Progenitor cell of endocrine pancreas (in vitro differentiated cells): Measurements from ENCODE around the gene STARD13. TPM values are rescaled to one million over a fixed set of nuclear protein-coding genes. Genes with fewer than 3 reads are reported as not detected.

Source experiments
- DNase-seq: peaks from one replicate; pipeline ENCODE4 v3.0.0; 2021; ENCODE audit warnings: low spot score; ENCODE audit not compliant: unreplicated experiment
- H3K27ac Mint-ChIP-seq: 2 replicates; pipeline ENCODE4 v1.8.0; 2021; ENCODE audit warnings: mild to moderate bottlenecking, moderate library complexity, mixed read lengths
- H3K27me3 Mint-ChIP-seq: 2 replicates; pipeline ENCODE4 v1.8.0; 2021; ENCODE audit warnings: mixed read lengths
- H3K36me3 Mint-ChIP-seq: 2 replicates; pipeline ENCODE4 v1.8.0; 2022; ENCODE audit warnings: mixed read lengths; ENCODE audit not compliant: insufficient read depth
- H3K4me1 Mint-ChIP-seq: 2 replicates; pipeline ENCODE4 v1.8.0; 2021; ENCODE audit warnings: low read depth, mixed read lengths
- H3K4me3 Mint-ChIP-seq: 2 replicates; pipeline ENCODE4 v1.8.0; 2021; ENCODE audit warnings: low read depth, mild to moderate bottlenecking, moderate library complexity, mixed read lengths
- H3K9me3 Mint-ChIP-seq: 2 replicates; pipeline ENCODE4 v1.8.0; 2021; ENCODE audit warnings: low read depth, mixed read lengths
- CTCF ChIP-seq: fragments of 200-600 bp; sonication (generic); IDR thresholded peaks from one replicate; pipeline ENCODE4 v1.5.0; 2021; ENCODE audit warnings: antibody characterized with exemption, mild to moderate bottlenecking; ENCODE audit not compliant: unreplicated experiment
- total RNA-seq: library from RNA; stranded (reverse); gene quantifications from 2 replicates; pipeline ENCODE4 v1.2.1, GENCODE V29; 2021

Gene STARD13
- total RNA-seq, 1 donor from 2014 or later: 11.7 TPM

DNA sequence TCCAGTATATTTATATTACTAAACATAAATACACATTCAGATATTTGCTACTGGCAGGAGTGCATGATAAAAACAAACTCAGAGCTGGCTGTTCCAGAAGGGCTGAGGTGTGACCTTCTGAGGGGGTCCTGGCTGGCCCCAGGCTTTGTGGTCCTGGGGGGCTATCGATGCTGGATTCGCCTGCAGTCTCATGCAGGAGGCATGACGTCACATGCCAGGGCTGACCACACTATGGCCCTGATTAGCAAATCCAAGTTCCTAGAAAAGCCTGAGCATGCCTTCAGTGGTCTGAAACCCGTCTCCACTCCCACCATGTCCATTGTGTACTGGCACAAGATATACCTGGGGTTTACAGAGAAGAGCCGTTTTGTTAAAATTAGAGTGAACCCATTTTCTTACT lies 171.4 kb downstream of the STARD13 start:
- no peak for DNase-seq
- H3K27me3 Mint-ChIP-seq: peaks cover 22% of the 10 kb centered on the region
- no peak overlapping the region for H3K27ac Mint-ChIP-seq
- TF ChIP-seq CTCF: no peak
- no peak overlapping the region for H3K4me3 Mint-ChIP-seq
- H3K4me1 Mint-ChIP-seq: peaks cover 18% of the 10 kb centered on the region
- no peaks in the 10 kb centered on the region for H3K9me3 Mint-ChIP-seq
- H3K36me3 Mint-ChIP-seq: peaks cover 11% of the 10 kb centered on the region

- TF ChIP-seq CTCF: no peak
- no peak for DNase-seq
- peaks cover 25% of the 10 kb centered on the region for H3K27me3 Mint-ChIP-seq
- H3K4me3 Mint-ChIP-seq: no peak overlapping the region
- H3K36me3 Mint-ChIP-seq: peaks cover 8% of the 10 kb centered on the region
- H3K4me1 Mint-ChIP-seq: peaks cover 17% of the 10 kb centered on the region
- H3K27ac Mint-ChIP-seq: no peak overlapping the region
- H3K9me3 Mint-ChIP-seq: no peaks in the 10 kb centered on the region
Measured at GRCh38 chr13:33112766-33113165, 172.8 kb downstream of the STARD13 start.

DNA sequence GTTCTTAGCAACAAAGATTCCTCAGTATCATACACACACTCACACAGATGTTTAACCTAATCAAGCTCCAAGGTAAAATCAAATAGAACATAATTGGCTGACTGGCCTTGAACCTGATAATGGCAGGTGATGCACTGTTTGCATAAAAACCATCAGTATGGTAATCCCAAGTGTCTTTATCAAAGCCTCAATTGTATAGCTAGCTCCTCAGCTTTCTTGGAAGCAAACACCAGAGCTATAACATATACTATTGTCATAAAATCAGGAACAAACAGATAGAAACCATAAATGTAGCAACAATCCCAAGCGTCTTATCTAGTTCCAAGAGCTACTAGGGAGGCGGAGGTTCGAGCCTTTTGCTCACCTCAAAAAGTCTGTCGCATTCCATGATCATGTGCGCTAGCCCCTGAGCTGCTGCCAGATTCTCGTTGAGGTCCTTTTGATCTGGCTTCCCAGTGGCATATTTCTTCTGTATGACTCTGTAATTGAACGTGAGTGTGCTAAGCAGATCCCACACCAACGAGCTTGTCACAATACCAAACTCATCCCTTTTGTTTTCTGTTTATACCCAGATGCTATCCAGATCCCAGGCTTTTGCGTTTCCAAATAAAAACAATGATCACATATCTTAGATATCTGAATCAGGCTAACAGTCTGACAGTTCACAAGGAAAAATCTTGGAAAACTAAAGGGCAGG lies 174.0 kb downstream of the STARD13 start:
- H3K36me3 Mint-ChIP-seq: peaks cover 6% of the 10 kb centered on the region
- H3K27me3 Mint-ChIP-seq: peaks cover 25% of the 10 kb centered on the region
- peaks cover 13% of the 10 kb centered on the region for H3K4me1 Mint-ChIP-seq
- H3K27ac Mint-ChIP-seq: no peak overlapping the region
- no peak overlapping the region for H3K4me3 Mint-ChIP-seq
- no peak for TF ChIP-seq CTCF
- DNase-seq: no peak
- no peaks in the 10 kb centered on the region for H3K9me3 Mint-ChIP-seq

GRCh38 chr13:33110713-33111413 lies 174.7 kb downstream of the STARD13 start:
- Mint-ChIP-seq H3K9me3 (no peaks in the 10 kb centered on the region), H3K27ac (no peak overlapping the region), H3K36me3 (peaks cover 8% of the 10 kb centered on the region), H3K4me1 (peaks cover 6% of the 10 kb centered on the region), H3K27me3 (peaks cover 21% of the 10 kb centered on the region), H3K4me3 (no peak overlapping the region)
- no peak for TF ChIP-seq CTCF
- DNase-seq: no peak

GRCh38 chr13:33110386-33110712 lies 175.2 kb downstream of the STARD13 start:
- peaks cover 10% of the 10 kb centered on the region for H3K36me3 Mint-ChIP-seq
- TF ChIP-seq CTCF: no peak
- DNase-seq: no peak
- H3K4me3 Mint-ChIP-seq: no peak overlapping the region
- peaks cover 6% of the 10 kb centered on the region for H3K4me1 Mint-ChIP-seq
- no peaks in the 10 kb centered on the region for H3K9me3 Mint-ChIP-seq
- H3K27me3 Mint-ChIP-seq: peaks cover 19% of the 10 kb centered on the region
- no peak overlapping the region for H3K27ac Mint-ChIP-seq
